ENCODE measurements around the gene C12orf57.

The C12orf57 gene

GRCh38 chr12:6946033-6946919 is 2.5 kb downstream of the C12orf57 start:
- TF ChIP-seq CTCF (IDR thresholded peaks at IDR 0.05; ENCODE audit: low read depth, low read length, missing control alignments): no peak
- H3K4me3 ChIP-seq (replicated peaks; ENCODE audit: low read depth, low read length): no peak overlapping the region
- no peak for DNase-seq (ENCODE audit: extremely low read depth, low read depth)

- DNase-seq (ENCODE audit: extremely low read depth, low read depth): no peak
- TF ChIP-seq CTCF (IDR thresholded peaks at IDR 0.05; ENCODE audit: low read depth, low read length, missing control alignments): no peak
- no peak overlapping the region for H3K4me3 ChIP-seq (replicated peaks; ENCODE audit: low read depth, low read length)
Measured at GRCh38 chr12:6946920-6947374, 3.1 kb downstream of the C12orf57 start.

- no peak for TF ChIP-seq CTCF (IDR thresholded peaks at IDR 0.05; ENCODE audit: low read depth, low read length, missing control alignments)
- DNase-seq (ENCODE audit: extremely low read depth, low read depth): no peak
- H3K4me3 ChIP-seq (replicated peaks; ENCODE audit: low read depth, low read length): no peak overlapping the region
Measured at GRCh38 chr12:6947615-6948014, 3.8 kb downstream of the C12orf57 start.

GRCh38 chr12:6948873-6949594 is 5.2 kb downstream of the C12orf57 start:
- no peak for TF ChIP-seq CTCF (IDR thresholded peaks at IDR 0.05; ENCODE audit: low read depth, low read length, missing control alignments)
- no peak overlapping the region for H3K4me3 ChIP-seq (replicated peaks; ENCODE audit: low read depth, low read length)
- DNase-seq (ENCODE audit: extremely low read depth, low read depth): no peak

- no peak for DNase-seq (ENCODE audit: extremely low read depth, low read depth)
- H3K4me3 ChIP-seq (replicated peaks; ENCODE audit: low read depth, low read length): no peak overlapping the region
Measured at GRCh38 chr12:6950401-6950801, 6.6 kb downstream of the C12orf57 start.

More at GRCh38 chr12:6950401-6950801, 6.6 kb downstream of the C12orf57 start:
- TF ChIP-seq CTCF (IDR thresholded peaks at IDR 0.05; ENCODE audit: low read depth, low read length, missing control alignments): no peak
